Activated CD4-positive, alpha-beta T cell treated with anti-CD3 and anti-CD28 coated beads for 24 hours (primary cell): ENCODE results near the gene PTGR1.

Experiments
- DNase-seq, 2 donors: peaks; one replicate each; pipeline ENCODE4 v3.0.0-alpha.2; 2020; ENCODE audit warnings: low read depth in 2 of 2

PTGR1 gene

GRCh38 chr9:111542497-111543254 is 56.8 kb downstream of the PTGR1 start:
- no peak for DNase-seq

GRCh38 chr9:111533099-111533790 is 66.2 kb downstream of the PTGR1 start:
- no peak for DNase-seq

GRCh38 chr9:111531716-111532115 is 67.7 kb downstream of the PTGR1 start:
- DNase-seq: no peak

GRCh38 chr9:111529787-111530186 is 69.7 kb downstream of the PTGR1 start:
- no peak for DNase-seq

GRCh38 chr9:111527347-111527746 is 72.1 kb downstream of the PTGR1 start:
- no peak for DNase-seq

GRCh38 chr9:111525056-111525977 is 74.1 kb downstream of the PTGR1 start, which contains the start of gene ZNF483:
Gene ZNF483, plus strand, starts transcription at chr9:111525179. Its CDS starts 2,217 bp downstream, at chr9:111527396.
- DNase-seq: peak; percentile 49 to 62

- DNase-seq: no peak
Measured at GRCh38 chr9:111524731-111525055, 74.8 kb downstream of the PTGR1 start.

GRCh38 chr9:111516061-111516465 is 83.4 kb downstream of the PTGR1 start:
- DNase-seq: no peak

GRCh38 chr9:111514967-111515366 is 84.5 kb downstream of the PTGR1 start:
- DNase-seq: no peak
